ENCODE data around the gene KIN. TPM values are rescaled to one million over a fixed set of nuclear protein-coding genes. Genes with fewer than 3 reads are reported as not detected.

KIN gene
- total and polyA plus RNA-seq, 3 donors from 2014 or later: 8.3 to 10.6 (median 9.1) TPM

GRCh38 chr10:7811000-7811399, 23.2 kb upstream of the KIN start:
- H3K4me1 ChIP-seq: peaks cover 4% of the 10 kb centered on the region
- 81 to 87% methylated on average over 5 of the region's 5 CpGs for WGBS, 2 donors
- H3K4me3 ChIP-seq: no peak overlapping the region
- no peak overlapping the region for H3K27ac ChIP-seq
- no peaks in the 10 kb centered on the region for H3K36me3 ChIP-seq (ENCODE audit: low read depth, missing control alignments)
- intact Hi-C loops (cut with DNase I; ENCODE audit: low total_unique reads): no loop called here
- no peak for DNase-seq
- H3K27me3 ChIP-seq: no peaks in the 10 kb centered on the region
- no peak for TF ChIP-seq POLR2A (IDR thresholded peaks at IDR 0.05)
- no peak for TF ChIP-seq CTCF (IDR thresholded peaks at IDR 0.05)
- H3K9me3 ChIP-seq: no peaks in the 10 kb centered on the region

- intact Hi-C loops (cut with DNase I; ENCODE audit: low total_unique reads): no loop called here
- no peak overlapping the region for H3K27ac ChIP-seq
- no peaks in the 10 kb centered on the region for H3K36me3 ChIP-seq (ENCODE audit: low read depth, missing control alignments)
- H3K27me3 ChIP-seq: no peaks in the 10 kb centered on the region
- H3K9me3 ChIP-seq: no peaks in the 10 kb centered on the region
- no peak overlapping the region for H3K4me3 ChIP-seq
- no peaks in the 10 kb centered on the region for H3K4me1 ChIP-seq
- WGBS, 2 donors: 84% methylated on average over 7 of the region's 7 CpGs
- TF ChIP-seq POLR2A (IDR thresholded peaks at IDR 0.05) (no peak), CTCF (IDR thresholded peaks at IDR 0.05) (no peak)
- DNase-seq: no peak
These were observed 22.6 kb upstream of the KIN start for GRCh38 chr10:7810443-7810842.

GRCh38 chr10:7808686-7809267, 21.0 kb upstream of the KIN start:
- DNase-seq: no peak
- H3K4me3 ChIP-seq: no peak overlapping the region
- 74 to 75% methylated on average over 4 of the region's 4 CpGs for WGBS, 2 donors
- peaks cover 14% of the 10 kb centered on the region for H3K4me1 ChIP-seq
- no peak overlapping the region for H3K27ac ChIP-seq
- no peaks in the 10 kb centered on the region for H3K9me3 ChIP-seq
- no peaks in the 10 kb centered on the region for H3K36me3 ChIP-seq (ENCODE audit: low read depth, missing control alignments)
- intact Hi-C loops (cut with DNase I; ENCODE audit: low total_unique reads): no loop called here
- no peaks in the 10 kb centered on the region for H3K27me3 ChIP-seq
- TF ChIP-seq CTCF (IDR thresholded peaks at IDR 0.05) (no peak), POLR2A (IDR thresholded peaks at IDR 0.05) (no peak)

- peak; percentile 85 for DNase-seq
- H3K27me3 ChIP-seq: no peaks in the 10 kb centered on the region
These were observed 16.9 kb upstream of the KIN start for GRCh38 chr10:7804741-7805140.

More at GRCh38 chr10:7804741-7805140, 16.9 kb upstream of the KIN start:
- no peak overlapping the region for H3K4me3 ChIP-seq
- no peak for TF ChIP-seq POLR2A (IDR thresholded peaks at IDR 0.05)
- no peak for TF ChIP-seq CTCF (IDR thresholded peaks at IDR 0.05)
- WGBS, 2 donors: 31 to 44% methylated on average over 2 of the region's 2 CpGs
- no peaks in the 10 kb centered on the region for H3K36me3 ChIP-seq (ENCODE audit: low read depth, missing control alignments)
- H3K27ac ChIP-seq: peak overlapping the region; percentile 53 to 54
- H3K4me1 ChIP-seq: peaks cover 15% of the 10 kb centered on the region
- intact Hi-C loops (cut with DNase I; ENCODE audit: low total_unique reads): no loop called here
- H3K9me3 ChIP-seq: no peaks in the 10 kb centered on the region

All from testis (tissue), 3 donors.